Esophagus muscularis mucosa (tissue), 3 donors: ENCODE data around the gene MEIOB.

Experiments
- CTCF ChIP-seq, 3 experiments: fragments of 200-600 bp in 2 of 3; fragments of 450-650 bp in 1 of 3; sonication (generic) in 2 of 3; IDR thresholded peaks; one replicate each; pipeline ENCODE4 v1.5.1; 2017 to 2019; ENCODE audit warnings: antibody characterized with exemption in 3 of 3, mild to moderate bottlenecking in 2 of 3, moderate library complexity in 1 of 3
- POLR2A ChIP-seq: fragments of 450-650 bp; IDR thresholded peaks from one replicate; pipeline ENCODE4 v1.6.1; 2017; ENCODE audit warnings: antibody characterized with exemption, moderate library complexity, mild to moderate bottlenecking, low read depth

- TF ChIP-seq CTCF (IDR thresholded peaks at IDR 0.05), result no peak
- no peak for TF ChIP-seq POLR2A
These were observed 81.7 kb downstream of the MEIOB start for GRCh38 chr16:1790261-1790610.
